ENCODE measurements around the gene SEMA6C. TPM values are rescaled to one million over a fixed set of nuclear protein-coding genes. Genes with fewer than 3 reads are reported as not detected.

SEMA6C gene
- total and polyA plus RNA-seq, 2 of the 13 experiments (the other 11 are each of a cell fraction or from before 2014, with no cell fraction given): 1.4 to 2.9 TPM

- no peak for TF ChIP-seq CERS6 (CRISPR knock-in tag; IDR thresholded peaks at IDR 0.05)
- peak; percentile 71; the same call in 1 of the 2 replicates for TF ChIP-seq PPARG (CRISPR knock-in tag; conservative IDR thresholded peaks at IDR 0.05)
- no peak for TF ChIP-seq ZBTB1 (CRISPR knock-in tag; IDR thresholded peaks at IDR 0.05; ENCODE audit: borderline replicate concordance)
- no peak for TF ChIP-seq HMG20A (CRISPR knock-in tag; IDR thresholded peaks at IDR 0.05; ENCODE audit: borderline replicate concordance)
- TF ChIP-seq, protein P1, sequence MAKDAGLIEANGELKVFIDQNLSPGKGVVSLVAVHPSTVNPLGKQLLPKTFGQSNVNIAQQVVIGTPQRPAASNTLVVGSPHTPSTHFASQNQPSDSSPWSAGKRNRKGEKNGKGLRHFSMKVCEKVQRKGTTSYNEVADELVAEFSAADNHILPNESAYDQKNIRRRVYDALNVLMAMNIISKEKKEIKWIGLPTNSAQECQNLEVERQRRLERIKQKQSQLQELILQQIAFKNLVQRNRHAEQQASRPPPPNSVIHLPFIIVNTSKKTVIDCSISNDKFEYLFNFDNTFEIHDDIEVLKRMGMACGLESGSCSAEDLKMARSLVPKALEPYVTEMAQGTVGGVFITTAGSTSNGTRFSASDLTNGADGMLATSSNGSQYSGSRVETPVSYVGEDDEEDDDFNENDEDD (CRISPR knock-in tag; IDR thresholded peaks at IDR 0.05; ENCODE audit: borderline replicate concordance): peak; percentile 30; the same call in 1 of the 2 replicates
- TF ChIP-seq, protein P2, sequence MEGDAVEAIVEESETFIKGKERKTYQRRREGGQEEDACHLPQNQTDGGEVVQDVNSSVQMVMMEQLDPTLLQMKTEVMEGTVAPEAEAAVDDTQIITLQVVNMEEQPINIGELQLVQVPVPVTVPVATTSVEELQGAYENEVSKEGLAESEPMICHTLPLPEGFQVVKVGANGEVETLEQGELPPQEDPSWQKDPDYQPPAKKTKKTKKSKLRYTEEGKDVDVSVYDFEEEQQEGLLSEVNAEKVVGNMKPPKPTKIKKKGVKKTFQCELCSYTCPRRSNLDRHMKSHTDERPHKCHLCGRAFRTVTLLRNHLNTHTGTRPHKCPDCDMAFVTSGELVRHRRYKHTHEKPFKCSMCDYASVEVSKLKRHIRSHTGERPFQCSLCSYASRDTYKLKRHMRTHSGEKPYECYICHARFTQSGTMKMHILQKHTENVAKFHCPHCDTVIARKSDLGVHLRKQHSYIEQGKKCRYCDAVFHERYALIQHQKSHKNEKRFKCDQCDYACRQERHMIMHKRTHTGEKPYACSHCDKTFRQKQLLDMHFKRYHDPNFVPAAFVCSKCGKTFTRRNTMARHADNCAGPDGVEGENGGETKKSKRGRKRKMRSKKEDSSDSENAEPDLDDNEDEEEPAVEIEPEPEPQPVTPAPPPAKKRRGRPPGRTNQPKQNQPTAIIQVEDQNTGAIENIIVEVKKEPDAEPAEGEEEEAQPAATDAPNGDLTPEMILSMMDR (CRISPR knock-in tag; IDR thresholded peaks at IDR 0.05): peak; percentile 51
- TF ChIP-seq, protein P3, sequence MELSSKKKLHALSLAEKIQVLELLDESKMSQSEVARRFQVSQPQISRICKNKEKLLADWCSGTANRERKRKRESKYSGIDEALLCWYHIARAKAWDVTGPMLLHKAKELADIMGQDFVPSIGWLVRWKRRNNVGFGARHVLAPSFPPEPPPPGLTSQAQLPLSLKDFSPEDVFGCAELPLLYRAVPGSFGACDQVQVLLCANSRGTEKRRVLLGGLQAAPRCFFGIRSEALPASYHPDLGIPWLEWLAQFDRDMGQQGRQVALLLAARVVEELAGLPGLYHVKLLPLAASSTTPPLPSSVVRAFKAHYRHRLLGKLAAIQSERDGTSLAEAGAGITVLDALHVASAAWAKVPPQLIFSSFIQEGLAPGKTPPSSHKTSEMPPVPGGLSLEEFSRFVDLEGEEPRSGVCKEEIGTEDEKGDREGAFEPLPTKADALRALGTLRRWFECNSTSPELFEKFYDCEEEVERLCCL (CRISPR knock-in tag; IDR thresholded peaks at IDR 0.05; ENCODE audit: borderline replicate concordance): no peak; the same call in 1 of the 2 replicates
- TF ChIP-seq, protein P4, sequence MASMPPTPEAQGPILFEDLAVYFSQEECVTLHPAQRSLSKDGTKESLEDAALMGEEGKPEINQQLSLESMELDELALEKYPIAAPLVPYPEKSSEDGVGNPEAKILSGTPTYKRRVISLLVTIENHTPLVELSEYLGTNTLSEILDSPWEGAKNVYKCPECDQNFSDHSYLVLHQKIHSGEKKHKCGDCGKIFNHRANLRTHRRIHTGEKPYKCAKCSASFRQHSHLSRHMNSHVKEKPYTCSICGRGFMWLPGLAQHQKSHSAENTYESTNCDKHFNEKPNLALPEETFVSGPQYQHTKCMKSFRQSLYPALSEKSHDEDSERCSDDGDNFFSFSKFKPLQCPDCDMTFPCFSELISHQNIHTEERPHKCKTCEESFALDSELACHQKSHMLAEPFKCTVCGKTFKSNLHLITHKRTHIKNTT (CRISPR knock-in tag; IDR thresholded peaks at IDR 0.05): no peak
- TF ChIP-seq ZNF674 (CRISPR knock-in tag; IDR thresholded peaks at IDR 0.05; ENCODE audit: low read depth): no peak
- peak; percentile 74; the same call in 1 of the 2 replicates for TF ChIP-seq ZMYM3 (CRISPR knock-in tag; IDR thresholded peaks at IDR 0.05)
- peak; percentile 84 for TF ChIP-seq MED1 (CRISPR knock-in tag; IDR thresholded peaks at IDR 0.05)
- no peak for TF ChIP-seq TCF7L2 (IDR thresholded peaks at IDR 0.05; ENCODE audit: low read depth, low read length)
- TF ChIP-seq RAD21 (CRISPR knock-in tag; IDR thresholded peaks at IDR 0.05): peak; percentile 14; the same call in 1 of the 2 replicates
- TF ChIP-seq, protein P5, sequence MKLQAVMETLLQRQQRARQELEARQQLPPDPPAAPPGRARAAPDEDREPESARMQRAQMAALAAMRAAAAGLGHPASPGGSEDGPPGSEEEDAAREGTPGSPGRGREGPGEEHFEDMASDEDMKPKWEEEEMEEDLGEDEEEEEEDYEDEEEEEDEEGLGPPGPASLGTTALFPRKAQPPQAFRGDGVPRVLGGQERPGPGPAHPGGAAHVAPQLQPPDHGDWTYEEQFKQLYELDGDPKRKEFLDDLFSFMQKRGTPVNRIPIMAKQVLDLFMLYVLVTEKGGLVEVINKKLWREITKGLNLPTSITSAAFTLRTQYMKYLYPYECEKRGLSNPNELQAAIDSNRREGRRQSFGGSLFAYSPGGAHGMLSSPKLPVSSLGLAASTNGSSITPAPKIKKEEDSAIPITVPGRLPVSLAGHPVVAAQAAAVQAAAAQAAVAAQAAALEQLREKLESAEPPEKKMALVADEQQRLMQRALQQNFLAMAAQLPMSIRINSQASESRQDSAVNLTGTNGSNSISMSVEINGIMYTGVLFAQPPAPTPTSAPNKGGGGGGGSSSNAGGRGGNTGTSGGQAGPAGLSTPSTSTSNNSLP (IDR thresholded peaks at IDR 0.05; ENCODE audit: low read depth, low read length): no peak
- peak; percentile 67 for TF ChIP-seq FOXA3 (CRISPR knock-in tag; IDR thresholded peaks at IDR 0.05)
- TF ChIP-seq HMGA1 (CRISPR knock-in tag; conservative IDR thresholded peaks at IDR 0.05): no peak
- TF ChIP-seq HNRNPLL (IDR thresholded peaks at IDR 0.05; ENCODE audit: low read depth, low read length, poor library complexity, severe bottlenecking): peak; percentile 71
- TF ChIP-seq RBAK (CRISPR knock-in tag; IDR thresholded peaks at IDR 0.05): no peak
- no peak for TF ChIP-seq MTF2 (CRISPR knock-in tag; IDR thresholded peaks at IDR 0.05; ENCODE audit: borderline replicate concordance)
- TF ChIP-seq HCFC1 (IDR thresholded peaks at IDR 0.05; ENCODE audit: low read depth, low read length): peak; percentile 70; the same call in 1 of the 2 replicates
- TF ChIP-seq POLR2AphosphoS5 (IDR thresholded peaks at IDR 0.05; ENCODE audit: low read depth, low read length): peak; percentile 96
- TF ChIP-seq ZNF20 (CRISPR knock-in tag; IDR thresholded peaks at IDR 0.05): no peak
Observed at GRCh38 chr1:151189637-151190445, 43.4 kb upstream of the SEMA6C start, which contains the start of gene VPS72 (continued).
